ENCODE measurements around the gene MAN2B2.
A peak's percentile ranks its signal among the peaks of the same experiment; 100 is the strongest.
"Not testable (repeated sequence)": the region's sequence is repeated elsewhere in the genome, so short reads cannot be mapped to it uniquely, and the experiment has no call there.

The MAN2B2 gene

DNA sequence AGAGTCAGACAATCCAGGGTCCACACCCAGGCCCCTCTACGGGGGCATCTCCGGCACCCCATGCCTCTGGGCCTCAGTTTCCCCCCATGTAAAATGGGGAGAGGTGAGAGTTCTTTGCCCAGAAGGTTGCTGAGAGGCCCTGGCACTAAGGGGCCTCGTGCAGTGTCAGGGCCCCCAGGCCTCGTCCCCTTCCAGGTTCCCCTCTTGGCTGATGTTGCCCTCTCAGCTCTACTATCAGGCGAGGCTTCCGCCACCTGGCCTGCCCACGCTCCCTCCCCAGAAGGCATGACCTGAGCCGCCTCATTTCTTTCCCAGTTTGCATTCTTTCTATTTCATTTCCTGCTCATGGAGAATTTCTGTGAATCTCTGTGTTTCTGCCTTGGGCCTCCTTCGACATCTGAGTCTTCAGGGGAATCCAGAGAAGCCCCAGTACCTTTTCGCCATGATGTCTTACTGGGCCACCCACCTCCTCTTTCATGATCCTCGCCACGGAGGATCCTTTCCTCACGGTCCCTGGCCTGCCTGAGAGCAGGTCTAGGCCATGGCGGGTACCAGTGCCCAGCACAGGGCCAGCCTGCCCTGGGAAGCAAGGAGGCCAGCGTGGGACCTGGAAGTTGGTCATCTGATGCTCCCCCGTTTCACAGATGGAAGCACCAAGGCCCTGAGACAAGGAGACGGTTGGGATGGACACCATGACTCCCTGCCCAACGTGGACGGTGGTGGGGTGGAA lies 43.6 kb downstream of the MAN2B2 start:
- no peak for DNase-seq

DNA sequence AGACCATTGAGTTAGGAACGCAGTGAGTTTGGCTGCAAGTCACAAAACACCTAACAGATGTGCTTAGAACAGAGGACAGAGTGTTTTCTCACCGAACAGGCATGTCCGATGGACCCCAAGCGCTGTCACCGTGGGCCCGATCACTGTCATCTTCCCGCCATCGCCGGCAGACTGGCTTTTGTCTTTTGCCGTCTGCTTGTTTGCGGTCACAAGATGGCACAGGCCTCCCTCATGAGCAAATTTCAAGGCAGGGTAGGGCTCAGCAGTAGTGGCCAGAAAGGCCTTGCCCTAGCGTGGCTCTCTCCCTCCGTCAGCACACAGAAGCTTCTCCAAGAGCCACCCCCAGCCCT lies 44.1 kb downstream of the MAN2B2 start:
- no peak for DNase-seq

DNA sequence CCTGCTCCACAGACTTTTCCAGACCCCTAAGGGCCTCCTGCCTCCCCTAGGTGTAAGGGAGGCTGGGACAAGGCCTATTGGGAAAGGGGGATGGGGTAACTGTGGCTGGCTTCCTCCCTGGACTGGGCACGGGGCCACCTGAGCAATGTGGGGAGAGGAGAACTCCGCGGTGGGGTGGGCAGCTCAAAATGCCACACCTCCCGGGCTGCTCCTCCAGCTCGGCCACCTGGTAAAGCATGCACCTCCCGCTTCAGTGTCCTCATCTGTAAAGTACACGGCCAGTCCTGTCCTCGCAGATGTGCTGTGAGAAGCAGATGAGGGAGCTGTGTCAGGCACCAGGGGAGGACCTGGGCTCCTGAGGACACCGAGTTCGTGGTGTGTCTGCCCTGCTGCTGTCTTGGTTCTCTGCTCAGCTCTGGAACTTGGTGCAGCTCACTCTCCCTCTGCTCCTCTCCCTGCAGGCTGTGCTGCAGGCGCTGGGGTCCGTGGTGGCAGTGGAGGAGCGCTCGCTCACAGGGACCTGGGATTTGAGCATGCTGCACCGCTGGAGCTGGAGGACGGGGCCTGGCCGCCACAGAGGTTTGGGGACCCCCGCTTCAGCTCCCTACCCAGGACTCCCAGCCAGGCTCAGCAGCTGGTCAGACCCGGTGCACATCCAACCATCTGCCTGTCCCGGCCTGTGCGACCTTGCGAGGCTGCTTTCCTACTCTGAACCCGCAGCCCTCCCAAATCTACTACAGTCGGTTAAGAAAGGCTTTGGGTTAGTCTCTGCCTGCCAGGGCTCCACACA lies 44.7 kb downstream of the MAN2B2 start:
- no peak for DNase-seq

DNA sequence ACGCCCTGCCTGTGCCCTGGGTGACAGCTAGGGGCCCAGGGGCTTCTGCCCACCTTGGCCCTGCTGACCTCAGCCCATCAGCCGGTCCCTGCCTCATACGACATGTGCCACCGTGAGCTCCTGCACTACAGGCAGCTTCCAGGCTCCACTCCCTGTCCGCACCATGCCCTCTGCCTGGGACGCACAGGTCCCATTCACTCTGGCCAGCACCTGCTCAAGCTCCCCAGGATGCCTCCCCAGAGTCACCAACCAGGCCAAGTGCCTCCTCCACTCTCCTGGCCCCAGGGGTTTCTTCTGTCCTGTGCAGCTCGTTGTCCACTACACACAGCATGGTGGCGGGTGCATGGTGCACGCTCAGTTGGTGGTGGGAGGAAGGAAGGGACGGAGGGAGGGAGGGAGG lies 45.3 kb downstream of the MAN2B2 start:
- DNase-seq, result no peak

DNA sequence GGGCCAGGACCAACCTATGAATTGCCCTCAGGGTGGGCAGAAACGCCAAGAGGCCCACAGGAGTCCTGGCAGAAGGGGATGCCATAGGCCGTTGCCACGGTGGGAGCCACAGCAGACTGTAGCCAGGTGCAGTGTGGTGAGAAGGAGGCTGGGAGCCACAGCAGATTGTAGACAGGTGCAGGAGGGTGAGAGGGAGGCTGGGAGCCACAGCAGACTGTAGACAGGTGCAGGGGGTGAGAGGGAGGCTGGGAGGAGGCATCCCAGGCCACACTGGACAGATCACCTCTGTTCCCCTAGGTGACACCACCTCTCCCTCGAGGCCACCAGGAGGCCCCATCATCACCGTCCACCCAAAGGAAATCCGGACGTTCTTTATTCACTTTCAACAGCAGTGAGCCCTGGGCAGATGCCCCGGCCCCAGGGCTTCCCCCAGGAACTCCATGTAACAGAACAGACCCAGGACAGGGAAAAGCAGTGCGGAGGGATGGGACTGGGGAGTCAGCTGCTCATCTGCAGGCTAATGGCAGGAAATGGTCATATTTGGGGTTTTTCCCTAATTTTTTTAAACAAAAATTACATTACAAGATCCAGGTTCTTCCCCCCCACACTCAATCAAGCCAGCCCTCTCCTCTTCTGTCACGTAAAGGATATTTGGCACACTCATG lies 46.0 kb downstream of the MAN2B2 start:
- DNase-seq, result no peak

DNA sequence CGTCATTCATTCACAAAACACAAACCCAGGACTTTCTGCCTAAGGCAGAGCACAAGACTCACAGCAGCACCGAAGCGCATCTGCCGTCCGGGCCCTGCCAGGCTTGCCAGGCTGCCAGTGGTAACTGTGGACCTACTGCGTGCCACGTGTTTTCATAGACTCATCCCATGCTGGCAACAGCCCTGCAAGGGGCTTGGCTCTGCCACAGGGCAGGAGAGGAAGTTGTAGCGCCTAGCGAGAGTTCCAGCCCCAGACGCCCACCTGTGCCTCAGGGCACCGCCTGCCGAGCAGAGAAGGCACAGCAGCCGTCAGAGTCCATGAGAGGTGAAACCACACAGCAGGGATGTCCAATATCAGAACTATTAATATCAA lies 46.6 kb downstream of the MAN2B2 start:
- DNase-seq, result no peak

DNA sequence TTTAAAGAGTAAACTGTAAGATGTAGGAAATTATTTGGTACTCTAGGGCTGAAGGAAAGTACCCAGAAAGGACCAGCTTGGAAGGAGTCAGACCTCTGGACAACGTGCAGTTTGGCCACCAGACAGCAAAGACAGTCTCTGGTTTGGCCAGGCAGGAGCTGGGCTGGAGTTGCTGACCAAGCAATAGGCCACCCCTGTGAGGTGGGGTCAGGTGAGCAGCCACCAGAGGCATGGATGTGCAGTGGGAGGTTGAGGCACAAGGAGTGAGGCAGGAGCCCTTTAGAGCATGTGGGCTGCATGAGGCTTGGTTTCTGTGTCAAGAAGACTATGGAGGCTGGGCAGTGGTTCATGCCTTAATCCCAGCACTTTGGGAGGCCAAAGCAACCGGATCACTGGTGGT lies 47.8 kb downstream of the MAN2B2 start:
- no peak for DNase-seq

DNA sequence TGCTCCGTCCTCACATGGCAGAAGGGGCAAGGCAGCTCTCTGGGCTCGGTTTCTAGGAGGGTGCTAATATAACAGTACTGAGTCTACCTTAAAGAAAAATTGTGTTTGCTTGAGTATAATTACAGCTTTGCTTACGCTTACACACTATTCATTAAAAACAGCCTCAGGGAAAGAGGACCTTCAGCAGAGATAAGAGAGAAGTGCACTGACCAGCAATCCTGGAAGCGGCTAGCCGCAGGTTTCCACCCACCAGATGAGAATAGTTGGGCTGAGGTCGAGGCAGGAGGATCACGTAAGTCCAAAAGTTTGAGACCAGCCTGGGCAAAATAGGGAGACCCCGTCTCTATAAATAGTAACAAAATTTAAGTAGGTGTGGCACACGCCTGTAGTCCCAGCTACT lies 50.3 kb downstream of the MAN2B2 start:
- DNase-seq, result no peak

DNA sequence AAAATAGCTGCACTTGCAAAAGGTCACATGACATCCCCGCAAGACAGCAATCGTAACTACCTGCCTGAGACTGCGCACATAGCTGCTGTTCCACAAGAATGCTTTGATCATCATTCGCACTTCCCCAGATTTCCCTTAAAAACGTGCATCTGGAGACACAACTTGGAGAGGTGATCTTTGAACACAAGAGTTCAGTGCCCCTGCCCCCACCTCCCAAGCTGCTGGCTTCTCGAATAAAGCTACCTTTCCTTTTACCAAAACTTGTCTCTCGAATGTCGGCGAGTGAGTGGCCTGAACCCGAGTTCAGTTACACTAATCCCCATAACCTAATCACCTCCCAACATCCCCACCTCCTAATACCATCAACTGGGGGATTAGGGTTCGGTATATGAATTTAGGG lies 51.1 kb downstream of the MAN2B2 start:
- DNase-seq, result no peak

DNA sequence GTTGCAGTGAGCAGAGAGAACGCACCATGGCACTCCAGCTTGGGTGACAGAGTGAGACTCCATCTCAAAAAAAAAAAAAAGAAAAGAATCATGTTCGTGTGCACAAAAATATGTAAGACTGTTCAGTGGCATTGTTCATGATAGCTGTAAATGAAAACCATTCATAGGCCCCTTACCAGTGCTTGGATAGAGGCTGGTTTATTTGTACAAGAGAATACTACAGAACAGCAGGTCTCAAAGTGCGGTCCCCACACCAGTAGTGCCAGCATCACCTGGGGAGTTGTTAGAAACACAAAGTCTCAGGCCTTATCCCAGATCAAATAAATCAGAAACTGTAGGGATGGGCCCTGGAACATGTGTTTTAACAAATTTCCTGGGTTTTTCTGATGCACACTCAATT lies 52.8 kb downstream of the MAN2B2 start:
- DNase-seq, result no peak

DNA sequence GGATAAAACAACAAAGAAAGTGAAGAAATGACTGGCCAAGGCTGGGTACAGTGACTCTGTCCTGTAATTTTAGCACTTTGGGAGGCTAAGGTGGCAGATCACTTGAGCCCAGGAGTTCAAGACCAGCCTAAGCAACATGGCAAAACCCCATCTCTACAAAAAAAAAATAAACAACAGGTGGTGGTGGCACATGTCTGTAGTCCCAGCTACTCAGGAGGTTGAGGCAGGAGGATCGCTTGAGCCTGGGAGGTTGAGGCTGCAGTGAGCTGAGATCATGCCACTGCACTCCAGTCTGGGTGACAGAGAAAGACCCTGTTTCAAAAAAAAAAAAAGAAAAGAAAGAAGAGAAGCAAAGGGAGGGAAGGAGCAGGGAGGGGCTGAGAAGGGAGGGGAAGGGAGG lies 53.5 kb downstream of the MAN2B2 start:
- not testable (repeated sequence) for DNase-seq

DNA sequence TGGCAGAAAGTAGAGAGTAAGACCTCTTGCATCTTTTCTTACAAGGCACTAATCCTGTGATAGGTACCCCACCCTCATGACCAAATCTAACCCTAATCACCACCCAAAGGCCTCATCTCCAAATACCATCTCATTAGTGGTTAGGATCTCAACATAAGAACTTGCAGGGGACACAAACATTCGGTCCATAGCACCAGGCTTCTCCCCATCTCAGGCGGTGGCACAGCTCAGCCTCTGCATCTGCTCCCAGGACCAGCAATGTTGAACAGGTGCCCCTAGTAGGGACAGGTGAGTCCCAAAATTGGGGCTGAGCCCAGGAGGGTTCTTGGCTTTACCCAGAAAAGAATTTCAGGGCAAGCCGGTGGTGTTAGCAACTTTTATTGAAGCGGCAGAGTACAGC lies 57.1 kb downstream of the MAN2B2 start:
- DNase-seq, result no peak

DNA sequence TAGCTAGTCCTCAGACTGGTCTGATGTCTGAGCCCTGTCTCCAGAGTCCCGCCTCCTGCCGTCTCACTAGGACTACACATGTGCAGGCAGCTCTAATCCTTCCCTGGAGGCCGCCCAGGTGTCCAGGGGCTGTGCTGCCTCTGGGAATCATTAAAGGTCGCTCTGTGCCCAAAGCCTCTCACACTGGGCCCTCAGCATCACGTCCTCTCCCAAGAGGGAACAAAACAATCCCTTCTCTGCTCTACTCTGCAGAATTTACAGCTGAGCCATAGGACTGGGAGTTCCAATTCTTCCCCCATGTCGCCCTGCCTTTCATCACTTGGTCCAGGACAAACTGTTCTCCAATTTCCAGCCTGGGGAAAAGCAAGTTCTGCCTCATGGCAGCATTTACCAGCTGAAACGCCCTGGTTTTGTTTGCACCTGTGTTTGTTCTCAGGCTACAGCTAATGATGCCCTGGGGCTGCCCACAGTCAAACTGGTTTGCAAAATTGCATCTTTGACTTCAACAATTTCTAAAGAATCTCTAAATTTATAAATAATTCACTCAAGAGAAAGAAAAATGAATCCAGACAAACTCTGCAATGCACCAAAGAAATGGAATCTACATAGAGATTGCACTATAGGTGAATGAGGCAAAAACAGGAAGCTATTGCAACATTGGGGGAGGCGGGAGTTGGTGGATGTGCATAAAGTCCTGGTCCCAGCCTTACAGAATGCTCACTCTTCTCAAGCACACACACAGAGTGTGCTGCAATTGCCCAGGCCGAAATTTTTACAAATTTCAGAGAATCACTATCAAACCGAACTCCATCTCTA lies 58.3 kb downstream of the MAN2B2 start:
- DNase-seq, result peak; percentile 71

DNA sequence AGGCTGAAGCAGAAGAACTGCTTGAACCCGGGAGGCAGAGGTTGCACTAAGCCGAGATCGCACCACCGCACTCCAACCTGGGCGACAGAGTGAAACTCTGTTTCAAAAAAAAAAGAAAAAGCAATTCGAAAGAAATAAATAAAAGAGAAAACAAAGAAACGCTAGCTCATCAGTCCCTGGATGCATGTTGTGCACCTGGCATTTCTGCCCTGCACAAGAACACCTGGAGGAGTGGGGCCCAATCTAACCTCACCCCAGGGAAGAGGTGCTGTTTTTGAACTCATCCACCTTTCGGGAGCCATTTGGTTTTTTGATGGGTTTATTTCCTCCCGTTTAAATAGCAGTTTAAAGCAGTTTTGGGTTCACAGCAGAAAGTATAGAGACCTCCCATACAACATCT lies 59.8 kb downstream of the MAN2B2 start:
- no peak for DNase-seq

DNA sequence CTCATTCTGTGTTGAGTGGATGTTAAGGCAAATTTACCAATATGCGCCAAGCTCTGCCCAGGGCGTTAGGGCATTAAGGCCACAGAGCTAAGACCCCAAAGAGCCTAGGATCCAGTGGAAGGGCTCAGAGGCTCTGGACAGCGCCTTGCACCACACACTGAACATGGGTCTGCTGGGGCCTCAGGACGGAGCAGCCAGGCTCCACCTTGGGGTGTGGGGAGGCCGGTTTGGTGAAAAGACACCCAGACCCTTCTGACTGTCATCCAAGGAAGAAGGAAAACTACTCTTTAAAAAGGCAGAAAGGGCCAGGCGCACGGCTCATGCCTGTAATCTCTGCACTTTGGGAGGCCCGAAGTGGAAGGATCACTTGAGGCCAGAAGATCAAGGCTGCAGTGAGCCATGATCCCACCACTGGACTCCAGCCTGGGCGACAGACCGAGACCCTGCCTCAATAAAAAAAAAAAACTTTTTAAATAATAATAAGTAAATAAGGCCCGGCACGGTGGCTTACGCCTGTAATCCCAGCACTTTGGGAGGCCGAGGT lies 64.2 kb downstream of the MAN2B2 start:
- DNase-seq, result no peak

DNA sequence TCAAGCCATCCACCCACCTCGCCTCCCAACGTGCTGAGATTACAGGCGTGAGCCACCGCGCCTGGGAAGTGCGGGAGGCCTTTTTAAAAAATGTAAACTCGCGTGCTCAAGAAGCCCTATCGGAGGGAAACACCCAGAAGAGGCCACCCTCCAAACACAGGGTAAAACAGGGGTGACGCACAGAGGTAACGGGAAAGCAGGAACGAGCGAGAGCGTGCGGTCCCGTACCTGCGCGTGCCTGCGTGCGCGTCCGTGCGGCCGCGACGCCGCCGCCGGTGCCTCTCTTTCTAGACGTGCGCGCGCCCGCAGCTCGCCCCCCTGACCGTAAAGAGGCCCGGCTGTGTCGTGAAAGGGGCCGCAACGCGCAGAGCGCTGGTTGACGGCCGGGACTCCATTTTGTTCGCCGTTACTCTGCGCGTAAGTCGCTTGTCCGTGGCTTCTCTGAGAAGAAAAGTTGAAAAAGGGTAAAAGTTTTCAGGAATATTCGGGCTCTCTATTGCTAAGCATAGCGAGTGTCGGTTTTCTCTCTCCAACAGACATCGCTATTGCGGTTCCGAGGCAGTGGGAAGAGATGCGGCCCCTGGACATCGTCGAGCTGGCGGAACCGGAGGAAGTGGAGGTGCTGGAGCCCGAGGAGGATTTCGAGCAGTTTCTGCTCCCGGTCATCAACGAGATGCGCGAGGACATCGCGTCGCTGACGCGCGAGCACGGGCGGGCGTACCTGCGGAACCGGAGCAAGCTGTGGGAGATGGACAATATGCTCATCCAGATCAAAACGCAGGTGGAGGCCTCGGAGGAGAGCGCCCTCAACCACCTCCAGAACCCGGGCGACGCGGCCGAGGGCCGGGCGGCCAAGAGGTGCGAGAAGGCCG lies 65.5 kb downstream of the MAN2B2 start, which contains the start of gene MRFAP1:
TSS of gene MRFAP1 (plus strand) at position 394 of the 872 bp plus-strand sequence. CDS start at position 572, 178 bp downstream.
- peak; percentile 94 for DNase-seq

DNA sequence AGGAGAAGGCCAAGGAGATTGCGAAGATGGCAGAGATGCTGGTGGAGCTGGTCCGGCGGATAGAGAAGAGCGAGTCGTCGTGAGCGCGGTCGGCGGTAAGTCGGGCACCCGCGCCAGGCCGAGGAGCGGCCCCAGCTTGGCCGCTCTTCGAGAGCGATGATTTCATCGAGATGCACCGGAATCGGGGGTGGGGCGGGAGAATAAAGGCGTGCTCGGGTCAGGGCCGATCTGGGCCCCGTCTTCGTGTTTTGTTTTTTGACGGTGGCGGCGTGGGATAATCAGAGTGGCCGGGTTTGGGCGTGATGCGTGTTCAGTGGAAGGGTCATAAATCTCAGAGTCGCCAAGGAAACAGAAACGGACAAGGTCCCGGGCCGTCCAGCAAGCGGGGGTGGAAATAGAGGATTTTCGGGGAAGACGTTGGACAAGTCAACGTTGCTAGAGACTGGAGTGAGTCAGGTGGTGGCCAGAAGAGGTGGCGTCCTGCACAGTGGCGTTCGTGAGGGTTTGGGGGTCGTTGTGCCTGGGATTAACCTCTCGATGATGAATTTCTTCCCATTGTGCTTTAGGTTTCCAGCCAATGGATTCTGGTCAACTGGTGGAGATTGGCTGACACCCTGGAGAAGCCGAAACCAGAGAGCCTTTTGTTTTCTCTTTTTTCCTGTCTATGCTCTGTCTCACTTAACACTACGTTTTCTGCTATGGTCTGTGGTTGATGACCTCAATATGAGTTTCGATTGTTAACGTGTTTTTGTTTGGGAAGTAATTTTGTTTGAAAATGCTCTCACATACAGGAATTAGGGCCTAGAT lies 66.4 kb downstream of the MAN2B2 start:
- peak; percentile 22 for DNase-seq

DNA sequence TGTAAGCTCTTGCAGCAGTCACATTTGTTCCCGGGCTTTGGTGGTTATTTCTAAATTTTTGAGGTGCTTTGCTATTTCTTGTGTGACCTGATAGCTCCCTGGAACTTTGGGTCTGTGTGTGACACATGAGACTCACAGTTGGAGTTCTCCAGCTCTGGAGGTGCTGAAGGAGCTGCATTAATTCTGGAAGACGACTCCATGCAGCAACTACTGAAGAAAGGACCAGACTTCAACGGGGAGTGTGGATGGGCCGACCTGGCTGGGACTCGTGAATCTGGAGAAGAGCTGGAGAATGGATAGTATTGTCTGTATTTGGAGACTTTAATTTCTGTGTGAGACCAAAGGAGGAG lies 67.0 kb downstream of the MAN2B2 start:
- no peak for DNase-seq

DNA sequence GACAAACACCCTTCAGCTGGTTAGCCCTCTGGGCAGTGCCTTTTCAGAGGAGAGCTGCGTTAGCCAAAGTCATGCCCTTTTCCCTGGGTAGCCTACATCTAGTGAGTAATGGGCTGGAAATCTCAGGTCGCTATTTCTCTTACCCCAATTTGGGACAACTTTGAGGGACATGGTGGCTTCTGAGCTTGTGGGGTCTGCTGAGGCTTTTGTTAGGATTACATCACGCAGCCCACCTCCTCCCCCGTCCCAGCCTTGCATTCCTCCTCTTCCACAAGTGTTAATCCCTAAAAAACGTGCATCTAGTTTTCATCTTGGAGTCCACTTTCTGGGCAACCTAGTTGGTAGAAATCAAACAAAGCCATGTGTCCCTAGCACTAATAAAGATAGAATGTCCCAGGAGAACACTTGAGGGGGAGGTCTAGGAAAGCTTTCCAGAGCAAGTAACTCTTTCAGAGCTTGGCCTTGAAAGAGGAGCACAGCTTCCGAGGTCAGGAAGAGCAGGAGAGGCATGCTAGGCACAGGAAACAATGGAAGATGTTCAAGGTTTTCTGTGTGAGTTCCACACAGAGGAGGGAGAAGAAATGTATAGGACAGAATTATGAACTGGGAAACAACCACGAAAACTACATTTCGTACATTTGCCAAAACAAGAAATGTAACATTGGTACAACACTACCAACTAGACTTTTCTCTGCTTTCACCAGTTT lies 68.3 kb downstream of the MAN2B2 start:
- no peak for DNase-seq
